NCI-H1105 treated with DMSO at 0.1 percent for 48 hours (cell line): ENCODE measurements around the gene ZNF608.

Source experiments
- DNase-seq: peaks from one replicate; lab custom pipeline; 2025; lab: John Stamatoyannopoulos, UW

Gene ZNF608, protein sequence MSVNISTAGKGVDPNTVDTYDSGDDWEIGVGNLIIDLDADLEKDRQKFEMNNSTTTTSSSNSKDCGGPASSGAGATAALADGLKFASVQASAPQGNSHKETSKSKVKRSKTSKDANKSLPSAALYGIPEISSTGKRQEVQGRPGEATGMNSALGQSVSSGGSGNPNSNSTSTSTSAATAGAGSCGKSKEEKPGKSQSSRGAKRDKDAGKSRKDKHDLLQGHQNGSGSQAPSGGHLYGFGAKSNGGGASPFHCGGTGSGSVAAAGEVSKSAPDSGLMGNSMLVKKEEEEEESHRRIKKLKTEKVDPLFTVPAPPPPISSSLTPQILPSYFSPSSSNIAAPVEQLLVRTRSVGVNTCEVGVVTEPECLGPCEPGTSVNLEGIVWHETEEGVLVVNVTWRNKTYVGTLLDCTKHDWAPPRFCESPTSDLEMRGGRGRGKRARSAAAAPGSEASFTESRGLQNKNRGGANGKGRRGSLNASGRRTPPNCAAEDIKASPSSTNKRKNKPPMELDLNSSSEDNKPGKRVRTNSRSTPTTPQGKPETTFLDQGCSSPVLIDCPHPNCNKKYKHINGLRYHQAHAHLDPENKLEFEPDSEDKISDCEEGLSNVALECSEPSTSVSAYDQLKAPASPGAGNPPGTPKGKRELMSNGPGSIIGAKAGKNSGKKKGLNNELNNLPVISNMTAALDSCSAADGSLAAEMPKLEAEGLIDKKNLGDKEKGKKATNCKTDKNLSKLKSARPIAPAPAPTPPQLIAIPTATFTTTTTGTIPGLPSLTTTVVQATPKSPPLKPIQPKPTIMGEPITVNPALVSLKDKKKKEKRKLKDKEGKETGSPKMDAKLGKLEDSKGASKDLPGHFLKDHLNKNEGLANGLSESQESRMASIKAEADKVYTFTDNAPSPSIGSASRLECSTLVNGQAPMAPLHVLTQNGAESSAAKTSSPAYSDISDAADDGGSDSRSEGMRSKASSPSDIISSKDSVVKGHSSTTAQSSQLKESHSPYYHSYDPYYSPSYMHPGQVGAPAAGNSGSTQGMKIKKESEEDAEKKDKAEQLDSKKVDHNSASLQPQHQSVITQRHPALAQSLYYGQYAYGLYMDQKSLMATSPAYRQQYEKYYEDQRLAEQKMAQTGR (N-terminal part only)

GRCh38 chr5:124745928-124746915, at the start of gene ZNF608:
Gene ZNF608 (minus strand): TSS chr5:124746639. CDS start chr5:124744989, 1,650 bp downstream.
- DNase-seq: peak; percentile 58

- DNase-seq: no peak
Observed at GRCh38 chr5:124795829-124796228, 49.4 kb upstream of the ZNF608 start.

GRCh38 chr5:124790895-124791732, 44.7 kb upstream of the ZNF608 start:
- peak; percentile 12 for DNase-seq

- DNase-seq: no peak
Observed at GRCh38 chr5:124790301-124790894, 44.0 kb upstream of the ZNF608 start.

GRCh38 chr5:124789104-124789605, 42.7 kb upstream of the ZNF608 start:
- DNase-seq: no peak

- no peak for DNase-seq
Observed at GRCh38 chr5:124783794-124784193, 37.4 kb upstream of the ZNF608 start.

- no peak for DNase-seq
Observed at GRCh38 chr5:124783285-124783684, 36.8 kb upstream of the ZNF608 start.

- DNase-seq: no peak
Observed at GRCh38 chr5:124782262-124782661, 35.8 kb upstream of the ZNF608 start.

- no peak for DNase-seq
Observed at GRCh38 chr5:124780011-124780410, 33.6 kb upstream of the ZNF608 start.

DNA sequence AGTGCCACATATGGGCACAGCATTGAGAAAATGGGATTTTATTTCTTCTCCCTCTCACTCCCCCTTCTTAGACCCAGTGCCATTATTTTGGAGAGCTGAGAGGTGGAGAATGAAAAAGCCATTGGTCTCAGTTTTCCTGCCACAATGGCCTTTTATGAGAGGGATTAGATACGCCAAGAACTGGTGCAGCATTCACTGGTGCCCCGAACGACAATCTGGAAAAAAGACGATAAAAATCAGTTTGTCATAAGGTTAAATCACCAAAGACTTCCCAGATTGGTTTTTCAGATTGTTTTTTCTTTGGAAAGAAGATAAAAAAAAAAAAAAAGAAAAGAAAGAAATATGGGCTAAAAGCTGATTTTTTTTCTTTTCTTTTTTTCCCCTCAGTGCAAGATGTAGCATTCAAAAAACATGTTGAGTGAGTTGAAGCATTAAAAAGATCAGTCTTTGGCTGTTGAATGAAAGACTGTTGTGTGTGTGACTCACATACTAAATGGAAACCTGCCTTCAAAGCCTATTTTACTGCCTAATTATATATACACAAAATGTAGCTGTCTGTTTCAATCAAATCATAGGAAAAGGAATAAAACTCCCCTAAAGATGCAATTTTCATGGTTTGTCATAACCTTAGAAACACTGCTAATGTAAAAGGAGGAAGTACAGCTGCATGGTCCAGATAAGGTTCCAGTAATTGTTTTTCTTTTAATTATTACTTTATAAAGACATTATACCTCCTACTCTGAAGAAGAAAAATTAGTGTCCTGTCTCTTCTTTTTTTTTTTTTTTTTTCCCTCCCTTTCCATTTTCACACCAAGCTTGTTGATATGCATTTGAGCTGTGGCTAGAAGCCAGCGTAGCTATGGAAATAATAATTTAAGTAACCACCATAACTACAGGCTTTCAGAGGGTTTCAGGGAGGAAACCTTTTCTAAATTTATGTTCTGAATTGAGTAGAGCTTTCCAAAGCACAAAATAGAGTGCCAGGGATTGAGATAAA, 27.2 kb upstream of the ZNF608 start:
- DNase-seq: peak; percentile 63

GRCh38 chr5:124772457-124773200, 26.2 kb upstream of the ZNF608 start:
- DNase-seq: no peak

DNA sequence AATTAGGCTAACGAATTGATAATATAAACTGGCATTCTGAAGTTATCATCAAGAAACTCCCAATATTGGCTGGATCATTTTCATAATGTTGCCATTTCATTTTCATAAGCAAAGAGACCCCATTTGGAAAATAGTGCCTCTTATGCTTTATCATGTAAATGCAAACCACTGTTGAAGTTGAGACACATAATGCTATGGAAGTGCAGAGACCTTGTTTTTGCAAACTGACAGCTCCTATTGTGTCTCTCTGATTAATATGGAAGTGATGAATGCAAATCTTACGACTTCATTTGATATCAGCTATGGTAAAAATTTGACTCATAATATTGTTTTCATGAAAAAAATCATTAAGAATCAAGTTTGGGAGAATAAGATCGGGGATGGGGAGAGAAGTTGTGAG, 25.3 kb upstream of the ZNF608 start:
- DNase-seq: no peak

DNA sequence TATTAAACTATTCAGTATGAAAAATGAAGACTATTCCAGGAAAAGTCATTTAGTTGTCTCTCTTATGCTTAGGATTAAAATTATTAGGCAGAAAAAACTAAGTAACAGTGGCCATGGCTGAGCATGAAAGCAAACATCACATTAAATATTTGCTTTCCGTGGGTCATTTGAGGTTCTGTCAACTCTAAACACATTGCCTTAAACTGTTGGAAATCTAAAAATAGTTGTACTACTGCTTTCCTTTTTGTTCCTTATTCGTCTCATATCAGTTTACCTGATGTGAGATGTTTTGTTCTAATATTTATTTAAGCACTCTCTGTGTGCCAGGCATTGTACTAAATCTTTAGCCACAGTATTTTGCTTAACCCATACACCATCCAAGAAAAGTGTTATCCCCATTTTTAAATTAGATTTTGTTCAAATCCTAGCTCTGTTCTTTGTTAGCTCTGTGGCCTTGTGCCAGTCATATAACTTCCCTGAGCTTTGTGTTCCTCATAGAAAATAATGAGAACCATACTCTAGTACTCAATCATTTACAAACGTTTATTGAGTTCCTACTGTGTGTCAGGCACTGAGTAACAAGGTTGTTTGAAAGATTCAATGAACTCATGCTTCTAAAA, 18.7 kb upstream of the ZNF608 start:
- DNase-seq: no peak

- DNase-seq: no peak
Observed at GRCh38 chr5:124764585-124764984, 18.1 kb upstream of the ZNF608 start.

GRCh38 chr5:124761010-124761409, 14.6 kb upstream of the ZNF608 start:
- DNase-seq: no peak

DNA sequence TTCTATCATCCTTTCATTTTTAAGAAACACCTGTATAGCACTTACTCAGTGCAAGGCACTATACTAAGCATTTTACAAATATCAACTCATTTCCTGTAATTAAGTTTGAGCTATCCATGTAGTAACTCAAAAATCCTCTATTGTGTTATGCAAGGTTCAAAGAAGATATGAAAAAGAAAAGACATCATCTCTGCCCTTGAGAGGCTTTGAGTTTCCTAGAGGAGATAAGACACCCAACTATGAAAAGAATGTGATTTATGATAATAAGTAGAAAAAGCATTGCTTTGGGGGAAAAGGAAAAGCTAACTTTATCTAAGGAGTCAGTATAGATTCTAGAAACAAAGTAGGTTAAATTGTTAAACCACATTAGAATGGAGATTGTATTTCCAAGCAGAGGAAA, 14.2 kb upstream of the ZNF608 start:
- no peak for DNase-seq

- DNase-seq: no peak
Observed at GRCh38 chr5:124755565-124755964, 9.1 kb upstream of the ZNF608 start.
